Fibroblast of skin of left quadriceps (primary cell): ENCODE measurements around the gene MRPL14.

ENCODE experiments used
- DNase-seq, 2 experiments: peaks; one replicate each; pipeline ENCODE4 v3.0.0-alpha.2; 2013; ENCODE audit warnings: low read depth in 2 of 2

The MRPL14 gene

GRCh38 chr6:44126320-44127149, 717 bp downstream of the MRPL14 start:
- peak; percentile 50 to 59 for DNase-seq

- DNase-seq: no peak
These were observed 3.7 kb downstream of the MRPL14 start for GRCh38 chr6:44123544-44123943.

- peak in 1 of 2 experiments; percentile 13 for DNase-seq
These were observed 4.5 kb downstream of the MRPL14 start for GRCh38 chr6:44122801-44123200.

GRCh38 chr6:44120692-44121443, 6.4 kb downstream of the MRPL14 start:
- no peak for DNase-seq

GRCh38 chr6:44119704-44120262, 7.5 kb downstream of the MRPL14 start:
- DNase-seq: no peak

GRCh38 chr6:44117397-44118128, 9.7 kb downstream of the MRPL14 start:
- no peak for DNase-seq

GRCh38 chr6:44116641-44117382, 10.4 kb downstream of the MRPL14 start:
- DNase-seq: peak; percentile 60 to 65

- no peak for DNase-seq
These were observed 11.4 kb downstream of the MRPL14 start for GRCh38 chr6:44115866-44116265.

GRCh38 chr6:44113414-44113813, 13.8 kb downstream of the MRPL14 start:
- no peak for DNase-seq

GRCh38 chr6:44111434-44112417, 15.5 kb downstream of the MRPL14 start:
- DNase-seq: no peak

- DNase-seq: no peak
These were observed 16.3 kb downstream of the MRPL14 start for GRCh38 chr6:44110966-44111365.

GRCh38 chr6:44110005-44110676, 17.1 kb downstream of the MRPL14 start:
- DNase-seq: no peak

- DNase-seq: no peak
These were observed 18.0 kb downstream of the MRPL14 start for GRCh38 chr6:44109212-44109611.

GRCh38 chr6:44108471-44108870, 18.8 kb downstream of the MRPL14 start:
- no peak for DNase-seq

GRCh38 chr6:44107017-44107416, 20.2 kb downstream of the MRPL14 start:
- no peak for DNase-seq

GRCh38 chr6:44105993-44106740, 21.1 kb downstream of the MRPL14 start:
- DNase-seq: no peak

GRCh38 chr6:44105146-44105545, 22.1 kb downstream of the MRPL14 start:
- no peak for DNase-seq

- DNase-seq: no peak
These were observed 22.7 kb downstream of the MRPL14 start for GRCh38 chr6:44104481-44105021.
